Suprapubic skin (tissue), 4 donors: Measurements from ENCODE around the gene ZFP28. TPM values are rescaled to one million over a fixed set of nuclear protein-coding genes. Genes with fewer than 3 reads are reported as not detected.
A peak's percentile ranks its signal among the peaks of the same experiment; 100 is the strongest.

Experiments used
- DNase-seq, 2 donors: peaks; one replicate each; pipeline ENCODE4 v3.0.0-alpha.2; 2019; ENCODE audit warnings: low spot score in 2 of 2
- H3K27ac ChIP-seq: fragments of 200-600 bp; sonication (generic); one replicate; pipeline ENCODE4 v1.5.1; 2019
- H3K27me3 ChIP-seq: fragments of 200-600 bp; sonication (generic); one replicate; pipeline ENCODE4 v1.5.1; 2019
- H3K36me3 ChIP-seq: fragments of 200-600 bp; sonication (generic); one replicate; pipeline ENCODE4 v1.5.1; 2019
- H3K4me1 ChIP-seq: fragments of 200-600 bp; sonication (generic); one replicate; pipeline ENCODE4 v1.5.1; 2019
- H3K4me3 ChIP-seq: fragments of 200-600 bp; sonication (generic); one replicate; pipeline ENCODE4 v1.5.1; 2019; ENCODE audit warnings: mild to moderate bottlenecking
- H3K9me3 ChIP-seq: fragments of 200-600 bp; sonication (generic); one replicate; pipeline ENCODE4 v1.5.1; 2019
- CTCF ChIP-seq, 2 donors: fragments of 200-600 bp in 1 of 2; fragments of 450-650 bp in 1 of 2; sonication (generic) in 1 of 2; IDR thresholded peaks; one replicate each; pipeline ENCODE4 v1.5.1; 2016 to 2019; ENCODE audit warnings: antibody characterized with exemption in 2 of 2, mild to moderate bottlenecking in 1 of 2, moderate library complexity in 1 of 2
- EP300 ChIP-seq: sonication (generic); formaldehyde crosslinking; IDR thresholded peaks from one replicate; pipeline ENCODE4 v1.6.1; 2017; ENCODE audit warnings: antibody characterized with exemption
- POLR2A ChIP-seq, 2 donors: fragments of 450-650 bp; IDR thresholded peaks; one replicate each; pipeline ENCODE4 v1.6.1; 2017; ENCODE audit warnings: antibody characterized with exemption in 2 of 2, mild to moderate bottlenecking in 2 of 2, moderate library complexity in 2 of 2
- POLR2AphosphoS5 ChIP-seq, 3 donors: sonication (generic); formaldehyde crosslinking; IDR thresholded peaks; one replicate each; pipeline ENCODE4 v1.6.1; 2017; ENCODE audit warnings: antibody characterized with exemption in 3 of 3
- WGBS: methylation state at CpG from one replicate; pipeline ENCODE4 v1.1.5; 2018; 5-methylcytosine and 5-hydroxymethylcytosine counted together
- total RNA-seq, 4 donors: library from RNA; depleted of rRNA; stranded (reverse); fragments of >200 nt; gene quantifications; one replicate each; pipeline ENCODE4 v1.1.0, GENCODE V29; 2016

ZFP28 gene
- total RNA-seq, 4 donors from 2014 or later: 3.3 to 15.2 (median 5.0) TPM

DNA sequence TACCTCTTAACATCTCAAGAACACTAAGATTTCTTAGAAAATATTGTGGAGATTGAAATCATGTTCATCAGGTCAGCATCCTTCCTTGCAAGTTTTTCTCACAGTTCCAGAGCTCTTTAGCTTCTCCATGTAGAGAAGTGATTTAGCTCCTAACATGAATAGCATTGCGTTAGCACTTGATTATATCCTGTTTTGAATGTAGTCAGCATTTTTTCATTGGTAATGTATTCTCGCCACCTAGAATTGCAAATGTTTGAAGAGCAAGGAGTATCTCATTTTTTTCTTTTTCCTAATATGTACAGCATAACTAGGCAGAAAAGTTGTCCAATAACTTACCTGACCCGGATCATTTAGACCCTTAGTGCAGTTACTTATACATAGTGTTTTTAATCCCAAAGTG, 35.2 kb downstream of the ZFP28 start:
- H3K9me3 ChIP-seq: peaks cover 62% of the 10 kb centered on the region
- peaks cover 72% of the 10 kb centered on the region for H3K36me3 ChIP-seq

GRCh38 chr19:56577719-56578602, 39.2 kb downstream of the ZFP28 start:
- no peaks in the 10 kb centered on the region for H3K27me3 ChIP-seq
- no peaks in the 10 kb centered on the region for H3K4me1 ChIP-seq
- H3K4me3 ChIP-seq: no peak overlapping the region
- peaks cover 40% of the 10 kb centered on the region for H3K36me3 ChIP-seq
- 97% methylated on average over 11 of the region's 11 CpGs for WGBS
- peaks cover 86% of the 10 kb centered on the region for H3K9me3 ChIP-seq
- DNase-seq: no peak
- H3K27ac ChIP-seq: no peak overlapping the region
- TF ChIP-seq EP300 (no peak), POLR2A (IDR thresholded peaks at IDR 0.05) (no peak), CTCF (IDR thresholded peaks at IDR 0.05) (no peak), POLR2AphosphoS5 (IDR thresholded peaks at IDR 0.05) (no peak)

More for the DNA sequence above, 35.2 kb downstream of the ZFP28 start:
- WGBS: 97% methylated on average over 3 of the region's 3 CpGs
- Histone ChIP-seq H3K4me1 (no peaks in the 10 kb centered on the region), H3K27ac (no peak overlapping the region), H3K27me3 (no peaks in the 10 kb centered on the region), H3K4me3 (no peak overlapping the region)
- no peak for TF ChIP-seq EP300
- TF ChIP-seq POLR2A (IDR thresholded peaks at IDR 0.05): no peak
- no peak for TF ChIP-seq POLR2AphosphoS5 (IDR thresholded peaks at IDR 0.05)
- no peak for TF ChIP-seq CTCF (IDR thresholded peaks at IDR 0.05)
- no peak for DNase-seq

DNA sequence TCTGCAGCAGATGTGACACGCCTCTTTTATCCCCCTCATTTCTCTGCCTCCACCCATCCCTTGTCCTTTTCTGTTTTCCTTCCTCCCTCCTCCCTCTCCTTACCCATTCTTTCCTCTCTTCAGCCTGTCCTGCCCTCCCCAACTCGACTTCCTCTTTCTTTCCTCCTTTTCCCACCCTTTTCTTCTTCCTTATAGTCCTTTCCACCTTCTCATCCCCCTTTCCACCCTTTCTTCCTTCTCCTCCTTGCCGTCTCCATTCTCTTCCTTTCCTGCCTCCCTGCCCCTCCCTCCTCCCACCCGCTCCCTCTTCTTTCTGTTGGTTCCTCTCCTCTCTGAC, 55.7 kb downstream of the ZFP28 start:
- peaks cover 16% of the 10 kb centered on the region for H3K4me1 ChIP-seq
- H3K27me3 ChIP-seq: no peaks in the 10 kb centered on the region
- H3K4me3 ChIP-seq: peak overlapping the region; percentile 79
- H3K27ac ChIP-seq: no peak overlapping the region
- peaks cover 4% of the 10 kb centered on the region for H3K36me3 ChIP-seq
- no peak for DNase-seq
- 63% methylated on average over 4 of the region's 4 CpGs for WGBS
- H3K9me3 ChIP-seq: peaks cover 5% of the 10 kb centered on the region
- TF ChIP-seq EP300 (no peak), POLR2AphosphoS5 (IDR thresholded peaks at IDR 0.05) (no peak), POLR2A (IDR thresholded peaks at IDR 0.05) (no peak), CTCF (IDR thresholded peaks at IDR 0.05) (no peak)

DNA sequence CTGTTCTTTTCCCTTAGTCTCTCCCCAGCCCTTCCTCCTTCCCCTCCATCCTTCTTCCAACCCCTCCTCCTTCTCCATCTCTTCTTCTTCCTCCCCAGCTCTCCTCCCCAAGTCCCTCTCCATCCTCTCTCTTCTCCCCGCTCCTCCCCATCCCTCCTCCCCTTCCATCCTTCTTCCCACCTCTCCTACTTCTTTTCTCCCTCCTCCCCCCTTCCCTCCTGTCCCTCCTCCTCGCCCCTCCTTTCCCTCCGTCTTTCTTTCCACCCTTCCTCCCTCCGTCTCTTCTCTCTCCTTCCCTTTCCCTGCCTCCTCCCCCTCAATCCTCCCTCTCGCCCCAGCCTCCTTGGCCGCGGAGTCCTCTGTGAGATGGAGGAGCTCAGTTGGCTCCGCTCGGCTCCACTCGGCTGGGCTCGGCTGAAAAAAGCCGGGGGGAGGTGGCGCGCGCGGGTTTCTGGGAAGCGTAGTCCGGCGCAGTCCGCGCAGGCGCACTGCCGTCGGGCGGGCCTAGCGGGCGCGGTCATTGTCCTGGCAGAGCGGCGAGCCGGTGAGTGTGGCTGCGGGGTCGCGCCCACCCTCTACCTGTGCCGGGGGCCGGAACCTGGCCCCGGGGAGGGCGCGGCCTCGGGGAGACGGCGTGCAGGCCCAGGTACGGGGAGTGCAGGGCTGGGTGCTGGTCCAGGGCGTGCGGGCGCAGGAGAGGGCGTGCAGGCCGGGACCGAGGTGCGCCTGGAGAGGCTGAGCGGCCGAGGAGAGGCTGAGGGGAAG, 56.2 kb downstream of the ZFP28 start, which contains the start of gene ZNF71:
TSS of gene ZNF71 (plus strand) at position 520 of the 765 bp plus-strand sequence. CDS start 6,257 bp downstream, outside the sequence.
- H3K36me3 ChIP-seq: peaks cover 4% of the 10 kb centered on the region
- peak; percentile 89 to 90 for DNase-seq
- WGBS: under 1% methylated on average over 44 of the region's 52 CpGs

More for the DNA sequence above, 56.2 kb downstream of the ZFP28 start, which contains the start of gene ZNF71:
- H3K27ac ChIP-seq: no peak within 1 kb of the TSS
- peak within 1 kb of the TSS; percentile 79 for H3K4me3 ChIP-seq
- H3K9me3 ChIP-seq: no peaks in the 10 kb centered on the region
- TF ChIP-seq CTCF (IDR thresholded peaks at IDR 0.05) (no peak), POLR2A (IDR thresholded peaks at IDR 0.05) (no peak), EP300 (no peak), POLR2AphosphoS5 (IDR thresholded peaks at IDR 0.05) (no peak)
- H3K27me3 ChIP-seq: no peaks in the 10 kb centered on the region
- peaks cover 16% of the 10 kb centered on the region for H3K4me1 ChIP-seq
